ENCODE results near the gene TRMT2A.

Gene TRMT2A

GRCh38 chr22:20156611-20157429, 39.8 kb upstream of the TRMT2A start:
- TF ChIP-seq GABPA (IDR thresholded peaks at IDR 0.05; ENCODE audit: low read depth) = no peak
- TF ChIP-seq CTCF (IDR thresholded peaks at IDR 0.05; ENCODE audit: insufficient read depth, low read length) = peak; percentile 97

GRCh38 chr22:20156042-20156389, 39.0 kb upstream of the TRMT2A start:
- no peak for DNase-seq (ENCODE audit: low read depth in 1 of 2, low spot score in 1 of 2)
- no peak for TF ChIP-seq POLR2AphosphoS5 (IDR thresholded peaks at IDR 0.05; ENCODE audit: low read depth)
- no peak for TF ChIP-seq SPI1 (IDR thresholded peaks at IDR 0.05; ENCODE audit: borderline replicate concordance, low read depth)
- no peak for TF ChIP-seq CTCF (IDR thresholded peaks at IDR 0.05; ENCODE audit: insufficient read depth, low read length)
- TF ChIP-seq GABPA (IDR thresholded peaks at IDR 0.05; ENCODE audit: low read depth) = no peak
- no peak for TF ChIP-seq REST (IDR thresholded peaks at IDR 0.05; ENCODE audit: insufficient replicate concordance, low read depth)
- no peak overlapping the region for H3K27ac ChIP-seq (replicated peaks)
- peaks cover 7% of the 10 kb centered on the region for H3K27me3 ChIP-seq (ENCODE audit: insufficient read depth, poor library complexity, severe bottlenecking)
- H3K4me3 ChIP-seq (replicated peaks; ENCODE audit: insufficient read depth, low read length) = no peak overlapping the region

More at GRCh38 chr22:20156611-20157429, 39.8 kb upstream of the TRMT2A start:
- peak; percentile 38 to 65 for DNase-seq (ENCODE audit: low read depth in 1 of 2, low spot score in 1 of 2)
- no peak overlapping the region for H3K4me3 ChIP-seq (replicated peaks; ENCODE audit: insufficient read depth, low read length)
- no peak overlapping the region for H3K27ac ChIP-seq (replicated peaks)
- peaks cover 7% of the 10 kb centered on the region for H3K27me3 ChIP-seq (ENCODE audit: insufficient read depth, poor library complexity, severe bottlenecking)

- Histone ChIP-seq H3K4me3 (replicated peaks; ENCODE audit: insufficient read depth, low read length) (no peak overlapping the region), H3K27me3 (ENCODE audit: insufficient read depth, poor library complexity, severe bottlenecking) (peaks cover 7% of the 10 kb centered on the region), H3K27ac (replicated peaks) (no peak overlapping the region)
- TF ChIP-seq SPI1 (IDR thresholded peaks at IDR 0.05; ENCODE audit: borderline replicate concordance, low read depth) (no peak), CTCF (IDR thresholded peaks at IDR 0.05; ENCODE audit: insufficient read depth, low read length) (no peak), POLR2AphosphoS5 (IDR thresholded peaks at IDR 0.05; ENCODE audit: low read depth) (no peak), REST (IDR thresholded peaks at IDR 0.05; ENCODE audit: insufficient replicate concordance, low read depth) (no peak), GABPA (IDR thresholded peaks at IDR 0.05; ENCODE audit: low read depth) (no peak)
- peak; percentile 29 to 41 for DNase-seq (ENCODE audit: low read depth in 1 of 2, low spot score in 1 of 2)
Observed at GRCh38 chr22:20155330-20156041, 38.5 kb upstream of the TRMT2A start.
